ENCODE results near the gene INPP5B.
"Not testable (repeated sequence)": the region's sequence is repeated elsewhere in the genome, so short reads cannot be mapped to it uniquely, and the experiment has no call there.

INPP5B gene

DNA sequence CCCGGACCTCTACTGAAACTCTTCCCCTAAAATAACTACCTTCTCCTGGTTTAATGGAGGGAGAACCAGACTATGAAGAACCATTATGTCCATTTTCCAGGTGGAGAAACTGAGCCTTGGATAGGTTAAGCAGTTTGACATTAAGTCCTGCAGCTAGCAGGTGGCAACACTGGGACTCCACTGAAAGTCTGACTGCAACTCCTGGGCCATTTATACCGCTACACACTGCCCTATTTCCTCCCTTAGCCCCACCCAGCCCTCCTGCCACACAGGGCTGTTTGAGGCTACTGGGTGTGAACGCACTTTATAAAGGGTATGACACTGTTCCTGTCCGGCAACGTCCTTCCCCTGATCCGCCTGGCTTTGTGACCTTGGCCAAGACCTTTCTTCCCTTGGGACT is 511 bp upstream of the INPP5B start:
- no peak for DNase-seq

DNA sequence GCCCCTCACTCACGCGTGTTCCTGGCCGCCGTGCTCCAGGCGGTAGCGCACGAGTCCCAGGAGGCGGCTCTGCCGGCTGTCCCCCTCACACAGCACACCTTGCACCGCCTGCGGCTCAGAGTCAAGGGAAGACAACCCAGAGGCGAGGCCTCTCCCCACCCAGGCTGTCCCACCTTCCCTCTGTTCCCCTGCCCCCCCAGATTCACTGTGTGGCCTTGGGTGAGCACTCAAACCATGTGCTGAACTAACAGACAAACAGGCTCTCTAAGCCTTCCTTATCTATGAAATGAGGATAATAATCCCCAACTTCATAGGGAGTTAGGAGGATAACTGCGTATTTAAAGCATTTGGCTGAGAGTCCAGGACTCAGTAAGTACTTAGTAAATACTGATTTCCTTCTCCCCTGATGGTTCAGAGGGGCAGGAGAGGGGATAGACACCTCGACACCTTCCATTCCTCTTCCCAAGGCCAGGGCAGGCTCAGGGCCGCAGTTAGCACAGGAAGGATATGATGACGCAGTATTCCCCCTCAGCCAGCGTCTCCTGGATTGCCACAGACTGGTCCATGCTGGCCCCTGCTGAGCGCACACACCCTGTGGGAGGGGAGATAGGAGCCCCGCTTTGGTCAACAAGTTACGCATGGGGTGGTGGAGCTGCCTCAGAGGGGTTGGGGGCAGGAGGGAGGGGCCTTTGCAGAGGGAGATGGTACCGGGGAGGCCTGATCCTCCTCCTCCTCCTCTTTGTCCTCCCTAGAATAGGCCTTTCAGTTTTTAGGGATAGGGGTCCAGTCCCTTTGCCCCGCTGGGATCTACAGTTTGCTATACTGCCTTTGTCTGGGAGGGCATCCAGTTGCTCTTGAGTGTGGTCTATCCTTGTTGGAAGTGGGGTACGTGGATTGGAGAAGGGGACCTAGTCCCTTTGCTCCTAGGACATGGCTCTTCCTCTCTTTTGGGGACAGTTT is 830 bp downstream of the INPP5B start:
- DNase-seq, result no peak

DNA sequence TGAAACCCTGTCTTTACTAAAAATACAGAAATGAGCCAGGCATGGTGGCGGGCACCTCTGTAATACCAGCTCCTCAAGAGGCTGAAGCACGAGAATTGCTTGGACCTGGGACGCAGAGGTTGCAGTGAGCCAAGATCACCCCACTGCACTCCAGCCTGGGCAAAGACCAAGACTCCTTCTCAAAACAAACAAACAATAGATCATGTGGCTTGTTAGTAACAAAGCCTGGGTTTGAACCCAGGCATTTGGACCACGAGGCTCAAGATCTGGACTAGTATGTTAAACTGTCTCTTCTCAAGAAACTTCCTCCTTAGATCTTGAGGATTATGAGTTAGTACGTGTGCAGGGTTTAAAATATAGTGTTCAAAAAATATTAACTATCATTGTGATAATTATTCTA is 1.6 kb downstream of the INPP5B start:
- DNase-seq, result no peak

DNA sequence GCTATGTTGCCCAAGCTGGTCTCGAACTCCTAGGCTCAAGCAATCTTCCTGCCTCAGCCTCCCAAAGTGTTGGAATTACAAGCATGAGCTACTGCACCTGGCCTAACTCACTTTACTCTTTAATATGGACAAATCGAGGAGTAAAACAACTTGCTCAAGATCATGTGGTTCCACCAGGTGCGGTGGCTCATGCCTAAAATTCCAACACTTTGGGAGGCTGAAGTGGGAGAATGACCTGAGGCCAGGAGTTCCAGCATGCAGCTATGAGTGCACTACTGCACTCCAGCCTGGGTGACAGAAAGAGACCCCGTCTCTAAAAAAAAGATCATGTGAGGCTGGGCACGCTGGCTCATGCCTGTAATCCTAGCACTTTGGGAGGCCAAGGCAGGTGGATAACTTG is 2.0 kb downstream of the INPP5B start:
- no peak for DNase-seq

DNA sequence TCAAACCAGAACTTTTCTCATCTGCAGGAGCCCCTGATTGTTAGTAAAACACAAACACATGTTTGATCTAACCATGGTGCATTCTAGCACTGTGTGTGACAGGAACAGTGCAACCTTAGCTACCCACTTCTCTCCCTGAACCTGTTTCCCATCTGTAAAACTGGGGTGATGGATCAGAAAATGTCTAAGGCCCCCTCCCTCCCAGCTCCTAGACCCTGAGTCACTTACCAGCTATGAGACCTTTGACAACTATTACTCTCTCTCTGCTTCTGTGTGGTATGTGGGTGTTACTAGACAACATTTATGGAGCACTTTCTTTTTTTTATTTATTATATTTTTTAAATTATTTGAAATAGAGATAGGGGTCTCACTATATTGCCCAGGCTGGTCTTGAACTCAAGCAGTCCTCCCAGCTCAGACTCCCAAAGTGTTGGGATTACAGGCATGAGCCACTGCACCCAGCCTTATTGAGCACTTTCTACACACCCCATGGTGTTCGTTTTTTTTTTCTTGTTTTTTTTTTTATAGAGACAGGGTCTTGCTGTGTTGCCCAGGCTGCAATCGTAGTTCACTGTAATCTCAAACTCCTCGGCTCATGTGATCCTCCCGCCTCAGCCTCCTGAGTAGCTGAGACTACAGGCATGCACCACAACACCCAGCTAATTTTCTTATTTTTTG is 2.6 kb downstream of the INPP5B start:
- DNase-seq, result no peak

DNA sequence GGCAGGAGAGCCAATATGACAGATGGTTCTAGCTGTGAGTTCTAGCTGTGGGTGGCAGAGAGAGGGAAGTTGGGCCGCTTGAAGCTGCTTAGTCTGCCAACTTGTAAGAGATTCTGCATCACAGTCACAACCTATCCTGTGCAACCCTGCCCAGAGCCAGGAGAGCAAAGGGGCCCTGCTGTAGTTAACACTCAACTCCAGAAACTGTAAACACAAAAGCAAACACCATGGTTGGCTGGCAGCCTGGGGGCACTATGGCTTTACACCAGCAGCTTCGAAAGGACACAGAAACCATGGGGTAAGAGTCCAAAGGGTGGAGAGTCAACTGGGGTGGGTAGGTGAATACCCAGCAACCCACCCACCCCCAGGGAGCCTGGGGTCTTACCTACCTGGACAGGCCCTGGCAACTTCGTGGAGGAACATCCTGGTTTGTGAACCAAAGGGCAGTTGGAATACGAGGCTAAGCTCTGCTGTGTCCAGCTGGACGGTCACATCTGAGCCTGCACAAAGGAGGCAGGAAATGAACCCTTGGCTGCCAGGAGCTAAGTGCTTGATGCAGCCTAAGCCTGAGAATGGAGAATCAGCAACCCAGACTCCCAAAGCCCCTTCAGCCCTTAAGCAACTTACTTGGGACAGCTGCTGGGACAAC is 6.4 kb downstream of the INPP5B start:
- DNase-seq, result peak; percentile 27

DNA sequence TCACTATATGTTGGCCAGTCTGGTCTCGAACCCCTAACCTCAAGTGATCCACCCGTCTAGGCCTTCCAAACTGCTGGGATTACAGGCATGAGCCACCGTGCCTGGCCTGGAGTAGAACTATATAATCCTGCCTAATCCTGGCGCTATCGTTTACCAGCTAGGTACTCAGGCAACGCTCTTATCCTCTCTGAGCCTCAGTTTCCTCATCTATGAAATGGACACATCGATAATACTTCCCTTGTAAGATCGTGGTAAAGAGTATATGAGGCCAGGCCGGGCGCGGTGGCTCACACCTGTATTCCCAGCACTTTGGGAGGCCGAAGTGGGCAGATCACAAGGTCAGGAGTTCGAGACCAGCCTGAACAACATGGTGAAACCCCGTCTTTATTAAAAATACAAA is 10.1 kb downstream of the INPP5B start:
- not testable (repeated sequence) for DNase-seq

DNA sequence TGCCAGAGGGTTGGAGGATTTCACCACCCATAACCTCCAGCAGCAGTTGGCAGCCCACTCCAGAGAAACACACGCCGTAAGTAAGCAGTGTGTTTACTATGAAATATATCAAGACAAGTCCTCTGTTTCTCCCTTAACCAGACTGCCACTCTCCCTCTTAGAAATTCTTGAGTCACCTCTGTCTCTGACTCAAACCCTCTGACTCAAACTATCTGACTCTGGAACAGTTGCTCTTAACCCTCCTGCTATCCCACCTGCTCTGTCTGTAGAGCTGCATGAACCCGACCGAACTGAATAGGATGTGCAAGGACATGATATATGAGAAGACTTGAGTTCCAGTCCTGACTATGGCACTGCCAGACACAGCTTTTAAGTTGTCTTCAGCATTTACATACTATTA is 14.1 kb downstream of the INPP5B start:
- no peak for DNase-seq

- peak; percentile 98 for DNase-seq
Measured at GRCh38 chr1:37931361-37932158, 15.3 kb downstream of the INPP5B start.

GRCh38 chr1:37931102-37931360 is 15.8 kb downstream of the INPP5B start:
- DNase-seq, result no peak

GRCh38 chr1:37930246-37931101 is 16.4 kb downstream of the INPP5B start:
- DNase-seq, result peak; percentile 63

DNA sequence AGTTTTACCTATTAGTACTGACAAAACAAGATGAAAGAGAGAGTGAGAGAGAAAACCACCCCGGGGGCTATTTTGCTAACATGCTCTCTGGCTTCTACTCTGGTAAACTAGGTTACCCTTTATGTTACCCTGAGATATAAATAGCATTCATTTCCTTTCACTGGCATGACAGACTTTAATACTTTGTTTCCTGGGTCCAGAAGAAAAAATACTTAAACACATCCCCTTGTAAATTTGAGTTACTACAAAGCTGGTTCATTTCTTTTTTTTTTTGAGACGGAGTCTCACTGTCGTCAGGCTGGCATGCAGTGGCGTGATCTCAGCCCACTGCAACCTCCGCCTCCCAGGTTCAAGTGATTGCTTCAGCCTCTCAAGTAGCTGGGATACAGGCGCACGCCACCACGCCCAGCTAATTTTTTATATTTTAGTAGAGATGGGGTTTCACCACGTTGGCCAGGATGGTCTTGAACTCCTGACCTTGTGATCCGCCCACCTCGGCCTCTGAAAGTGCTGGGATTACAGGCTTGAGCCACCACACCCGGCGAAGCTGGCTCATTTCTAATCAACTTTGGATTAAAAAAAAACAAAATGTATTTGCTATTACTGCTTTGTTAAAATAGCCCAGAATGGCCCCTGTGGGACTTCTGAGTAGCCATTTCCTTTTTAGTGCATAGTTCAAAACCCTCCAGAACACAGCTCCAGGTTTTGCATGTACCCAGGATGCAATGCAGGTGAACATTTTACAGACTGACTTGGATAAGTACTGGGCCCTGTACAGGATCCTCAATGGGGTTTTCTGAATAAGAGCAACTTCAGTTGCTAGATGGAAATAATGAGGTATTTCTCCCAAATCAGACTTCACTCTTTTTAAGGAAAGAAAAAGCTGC is 20.6 kb downstream of the INPP5B start:
- no peak for DNase-seq

DNA sequence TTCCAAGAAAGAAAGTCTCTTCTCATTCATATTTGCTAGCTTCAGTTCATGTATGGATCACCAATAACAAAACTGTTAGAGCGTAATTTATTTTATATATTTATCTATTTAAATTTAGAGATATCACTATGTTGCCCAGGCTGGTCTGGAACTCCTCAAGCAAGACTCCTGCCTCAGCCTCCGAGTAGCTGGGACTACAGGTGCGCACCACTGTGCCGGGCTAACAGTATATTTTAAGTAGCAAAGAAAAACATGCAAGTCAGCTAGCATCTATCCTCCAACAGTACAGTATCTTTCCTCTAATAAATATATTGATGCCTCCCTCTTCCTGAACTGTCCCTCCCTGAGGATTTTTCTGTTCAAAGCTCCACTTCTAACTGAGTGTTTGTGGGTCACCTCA is 21.5 kb downstream of the INPP5B start:
- DNase-seq, result no peak

GRCh38 chr1:37923551-37923889 is 23.3 kb downstream of the INPP5B start:
- DNase-seq, result no peak

- DNase-seq, result no peak
Measured at GRCh38 chr1:37922767-37923550, 23.9 kb downstream of the INPP5B start.

- no peak for DNase-seq
Measured at GRCh38 chr1:37919277-37919676, 27.6 kb downstream of the INPP5B start.

DNA sequence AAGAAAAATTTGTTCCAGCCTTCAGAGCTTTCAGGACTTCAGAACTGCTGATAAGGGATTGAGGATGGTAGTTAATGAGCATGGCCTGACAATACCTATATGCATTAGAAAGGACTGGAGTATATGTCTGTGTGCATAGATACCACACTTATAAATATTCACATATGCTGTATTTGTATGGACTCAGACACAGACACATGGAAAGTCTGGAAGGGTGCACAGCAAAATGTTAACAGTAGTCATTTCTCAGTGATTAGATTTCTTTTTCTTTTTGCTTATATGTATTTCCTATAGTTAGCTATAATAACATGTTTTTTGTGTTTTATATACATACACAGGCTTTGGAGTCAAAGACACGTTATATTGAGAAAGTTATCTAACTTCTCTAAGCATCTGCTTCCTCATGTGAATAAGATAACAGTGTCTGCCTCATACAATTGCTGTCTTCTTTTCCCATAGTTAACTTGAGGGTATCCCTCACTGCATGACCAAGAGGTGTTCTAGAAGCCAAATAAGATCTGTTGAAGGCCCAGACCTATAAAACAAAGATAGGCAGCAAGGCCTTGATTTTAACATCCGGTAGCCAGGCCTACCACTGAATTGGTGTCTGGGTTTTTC is 31.3 kb downstream of the INPP5B start:
- DNase-seq, result no peak

DNA sequence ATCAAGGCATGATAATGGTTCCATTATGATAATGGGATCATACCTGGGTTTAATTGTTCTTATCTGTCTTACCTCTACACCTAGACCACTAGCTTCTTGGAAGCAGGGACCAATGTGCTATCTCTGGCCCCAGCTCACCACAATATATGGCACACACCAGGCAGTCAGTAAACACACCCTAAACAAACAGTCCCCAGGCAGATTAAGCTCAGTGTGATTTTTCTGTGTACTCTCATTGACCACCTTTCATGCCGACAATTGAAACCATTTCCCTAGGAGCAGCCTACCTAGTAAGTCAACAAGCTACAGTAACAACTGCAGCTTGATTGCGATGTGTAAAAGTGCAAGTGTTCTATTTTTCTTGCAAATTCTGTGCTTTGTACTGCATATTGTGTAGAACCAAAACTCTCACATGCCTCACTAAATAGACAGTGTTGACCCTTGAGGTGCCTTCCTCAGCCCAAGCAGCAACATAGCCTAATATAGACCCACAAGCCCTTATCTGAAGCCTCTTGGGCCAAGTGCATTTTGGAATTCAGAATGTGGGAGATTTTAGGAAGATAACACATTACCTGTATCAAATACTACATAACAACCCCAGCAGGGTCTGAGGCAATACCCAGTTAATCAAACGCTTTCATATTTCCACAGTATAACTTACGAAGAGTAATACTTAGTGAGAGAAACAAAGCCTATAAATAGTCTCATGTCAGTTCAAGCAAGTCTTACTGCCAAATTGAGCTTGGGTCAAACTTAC is 32.0 kb downstream of the INPP5B start:
- DNase-seq, result no peak

GRCh38 chr1:37911478-37911877 is 35.4 kb downstream of the INPP5B start:
- DNase-seq, result not testable (repeated sequence)
